ENCODE measurements around the gene PINLYP.

PINLYP gene

DNA sequence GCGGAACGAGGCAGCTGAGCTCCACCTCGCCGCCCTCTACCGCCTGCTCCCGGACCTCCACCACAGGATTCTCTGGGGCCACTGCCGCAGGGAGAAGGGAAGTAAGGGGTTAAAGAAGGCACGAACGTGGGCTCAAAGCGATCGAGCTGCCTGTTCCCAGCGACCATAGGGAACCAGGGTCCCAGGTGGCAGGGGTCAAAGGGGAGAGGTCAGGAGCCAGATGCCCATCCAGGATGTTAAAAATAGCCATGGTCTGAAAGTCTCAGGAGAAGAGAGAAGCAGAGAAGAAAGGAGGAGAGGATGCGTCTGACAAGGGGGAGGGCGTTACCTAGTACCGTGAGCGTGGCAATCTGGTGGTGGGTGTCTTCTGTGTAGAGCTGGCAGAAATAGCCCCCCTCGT lies 51.2 kb downstream of the PINLYP start:
- Histone ChIP-seq H3K9me3 (ENCODE audit: control insufficient read depth, low read depth, low read length) (no peaks in the 10 kb centered on the region), H3K9ac (ENCODE audit: low read length) (no peak overlapping the region), H3K36me3 (ENCODE audit: control insufficient read depth, low read depth, low read length) (no peaks in the 10 kb centered on the region), H3K27me3 (ENCODE audit: control insufficient read depth, insufficient read depth, low read length) (no peaks in the 10 kb centered on the region), H3K4me3 (ENCODE audit: low read length) (no peak overlapping the region), H3K4me1 (ENCODE audit: control insufficient read depth, low read depth, low read length) (peaks cover 4% of the 10 kb centered on the region), H3K27ac (ENCODE audit: low read length) (no peak overlapping the region)

DNA sequence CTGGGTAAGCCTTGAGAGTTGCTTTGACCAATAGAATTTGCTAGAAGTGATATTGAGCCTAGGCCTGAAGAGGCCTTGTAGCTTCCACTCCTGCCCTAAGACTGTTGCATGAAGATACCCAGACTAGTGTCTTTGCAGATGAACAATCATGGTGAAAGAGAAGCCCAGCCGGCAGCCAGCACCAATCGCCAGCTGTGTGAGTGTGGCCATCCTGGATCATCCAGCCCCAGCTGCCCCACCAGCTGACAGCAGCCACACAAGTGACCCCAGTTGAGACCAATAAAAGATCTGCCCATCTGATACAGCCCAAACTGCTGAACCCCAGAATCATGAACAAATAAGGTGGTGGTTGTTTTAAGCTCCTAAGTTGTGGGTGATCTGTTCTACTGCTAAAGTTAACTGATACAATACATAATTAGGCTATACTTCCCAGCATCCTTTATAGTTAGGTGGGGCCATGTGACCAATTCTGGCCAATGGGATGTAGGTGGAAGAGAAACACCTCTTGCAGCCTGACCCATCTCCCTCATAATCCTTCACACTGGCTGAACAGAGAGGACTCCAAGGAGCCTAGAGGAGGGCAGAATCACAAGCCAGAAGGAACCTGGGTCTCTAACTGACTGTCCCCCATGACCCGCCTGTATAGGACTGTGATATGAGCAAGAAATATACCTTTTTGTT lies 53.2 kb downstream of the PINLYP start:
- Histone ChIP-seq H3K9ac (ENCODE audit: low read length) (no peak overlapping the region), H3K36me3 (ENCODE audit: control insufficient read depth, low read depth, low read length) (no peaks in the 10 kb centered on the region), H3K27me3 (ENCODE audit: control insufficient read depth, insufficient read depth, low read length) (no peaks in the 10 kb centered on the region), H3K4me1 (ENCODE audit: control insufficient read depth, low read depth, low read length) (peaks cover 4% of the 10 kb centered on the region), H3K4me3 (ENCODE audit: low read length) (no peak overlapping the region), H3K9me3 (ENCODE audit: control insufficient read depth, low read depth, low read length) (no peaks in the 10 kb centered on the region), H3K27ac (ENCODE audit: low read length) (no peak overlapping the region)

DNA sequence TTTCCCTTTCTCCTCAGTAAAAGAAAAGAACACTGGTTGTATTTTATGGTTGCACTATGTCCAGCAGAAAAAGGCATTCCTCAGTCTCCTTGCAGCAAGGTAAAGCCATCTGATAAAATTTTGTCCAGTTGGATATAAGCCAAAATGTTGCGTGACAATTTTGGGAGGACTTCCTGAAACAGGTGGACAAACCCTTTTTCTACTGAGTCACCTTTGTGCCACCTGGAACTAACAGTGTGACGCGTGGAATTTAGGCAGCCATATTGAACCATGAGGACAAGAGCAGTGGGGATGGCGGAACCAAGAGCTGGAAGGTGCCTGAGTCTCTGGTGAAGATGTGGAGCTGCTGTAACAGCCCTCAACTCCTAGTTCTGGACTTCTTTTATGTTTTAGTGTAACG lies 55.9 kb downstream of the PINLYP start:
- Histone ChIP-seq H3K4me3 (ENCODE audit: low read length) (no peak overlapping the region), H3K36me3 (ENCODE audit: control insufficient read depth, low read depth, low read length) (no peaks in the 10 kb centered on the region), H3K9me3 (ENCODE audit: control insufficient read depth, low read depth, low read length) (no peaks in the 10 kb centered on the region), H3K9ac (ENCODE audit: low read length) (no peak overlapping the region), H3K4me1 (ENCODE audit: control insufficient read depth, low read depth, low read length) (peaks cover 7% of the 10 kb centered on the region), H3K27ac (ENCODE audit: low read length) (no peak overlapping the region), H3K27me3 (ENCODE audit: control insufficient read depth, insufficient read depth, low read length) (no peaks in the 10 kb centered on the region)

All from iPS-18a (cell line).